DND-41 (cell line): ENCODE measurements around the gene PTPDC1.
A peak's percentile ranks its signal among the peaks of the same experiment; 100 is the strongest.

Source experiments
- ATAC-seq: fragments of 200-7000 bp; cut with Tn5 transposase; 3 replicates; pipeline ENCODE4 v1.9.1; 2021; ENCODE audit warnings: low read depth; ENCODE audit not compliant: insufficient read depth
- DNase-seq: peaks from one replicate; pipeline ENCODE4 v3.0.0-alpha.2; 2020
- H2AFZ ChIP-seq: 2 replicates; pipeline ENCODE4 v1.6.0; 2012; ENCODE audit warnings: low read depth, low read length
- H3K27ac ChIP-seq: 2 replicates; pipeline ENCODE4 v1.5.1; 2012; ENCODE audit warnings: low read length, inconsistent platforms
- H3K27me3 ChIP-seq: fragments of 200-600 bp; sonication (generic); 2 replicates; pipeline ENCODE4 v1.6.0; 2012; ENCODE audit warnings: low read length, mild to moderate bottlenecking, inconsistent platforms; ENCODE audit not compliant: insufficient read depth, poor library complexity
- H3K36me3 ChIP-seq: 2 replicates; pipeline ENCODE4 v1.5.1; 2012; ENCODE audit warnings: low read length, inconsistent platforms; ENCODE audit not compliant: insufficient read depth
- H3K4me1 ChIP-seq: 2 replicates; pipeline ENCODE4 v1.5.1; 2012; ENCODE audit warnings: mild to moderate bottlenecking, low read length; ENCODE audit not compliant: insufficient read depth
- H3K4me2 ChIP-seq: 2 replicates; pipeline ENCODE4 v1.6.0; 2012; ENCODE audit warnings: mild to moderate bottlenecking, moderate library complexity, low read length, inconsistent platforms; ENCODE audit not compliant: insufficient read depth
- H3K4me3 ChIP-seq, 2 experiments: fragments of 200-600 bp in 1 of 2; shearing (Covaris generic) in 1 of 2; 2 replicates each; pipeline ENCODE4 v1.5.1; 2012 to 2016; ENCODE audit warnings: inconsistent platforms in 2 of 2, low read length in 2 of 2, mild to moderate bottlenecking in 2 of 2, low read depth in 1 of 2, moderate library complexity in 1 of 2
- H3K79me2 ChIP-seq: 2 replicates; pipeline ENCODE4 v1.6.0; 2012; ENCODE audit warnings: low read length, inconsistent platforms; ENCODE audit not compliant: insufficient read depth
- H3K9ac ChIP-seq: 2 replicates; pipeline ENCODE4 v1.6.0; 2012; ENCODE audit warnings: low read depth, mild to moderate bottlenecking, inconsistent platforms, low read length, moderate library complexity
- H3K9me3 ChIP-seq: 2 replicates; pipeline ENCODE4 v1.5.1; 2012; ENCODE audit warnings: low read length, moderate library complexity, mild to moderate bottlenecking, inconsistent platforms; ENCODE audit not compliant: insufficient read depth, severe bottlenecking
- H4K20me1 ChIP-seq: 2 replicates; pipeline ENCODE4 v1.6.0; 2012; ENCODE audit warnings: low read length; ENCODE audit not compliant: insufficient read depth
- CTCF ChIP-seq: IDR thresholded peaks from 2 replicates; pipeline ENCODE4 v1.5.1; 2012; ENCODE audit warnings: borderline replicate concordance, low read length, moderate library complexity, mild to moderate bottlenecking; ENCODE audit not compliant: poor library complexity, severe bottlenecking; ENCODE audit errors: extremely low read depth
- EZH2 ChIP-seq: IDR thresholded peaks from 3 replicates; pipeline ENCODE4 v1.6.1; 2012; ENCODE audit warnings: borderline replicate concordance, low read depth, mild to moderate bottlenecking, moderate library complexity, low read length, inconsistent platforms; ENCODE audit not compliant: severe bottlenecking

PTPDC1 gene

GRCh38 chr9:94057918-94058317 lies 26.3 kb upstream of the PTPDC1 start:
- ATAC-seq: no peak
- H3K4me2 ChIP-seq: no peak overlapping the region

GRCh38 chr9:94061864-94062263 lies 22.4 kb upstream of the PTPDC1 start:
- ATAC-seq: no peak

More at GRCh38 chr9:94057918-94058317, 26.3 kb upstream of the PTPDC1 start:
- no peak overlapping the region for H3K9ac ChIP-seq
- no peaks in the 10 kb centered on the region for H4K20me1 ChIP-seq
- DNase-seq: no peak
- H2AFZ ChIP-seq: no peak overlapping the region
- no peaks in the 10 kb centered on the region; the same call in 1 of the 2 replicates for H3K36me3 ChIP-seq
- H3K4me3 ChIP-seq: no peak overlapping the region
- H3K9me3 ChIP-seq: no peaks in the 10 kb centered on the region
- TF ChIP-seq EZH2 (no peak), CTCF (no peak)
- H3K4me1 ChIP-seq: no peaks in the 10 kb centered on the region
- no peaks in the 10 kb centered on the region; the same call in 1 of the 2 replicates for H3K79me2 ChIP-seq
- no peaks in the 10 kb centered on the region for H3K27me3 ChIP-seq
- H3K27ac ChIP-seq: no peak overlapping the region

GRCh38 chr9:94065535-94065961 lies 18.7 kb upstream of the PTPDC1 start:
- peak; percentile 62 for DNase-seq
- Histone ChIP-seq H3K4me1 (no peaks in the 10 kb centered on the region), H3K27me3 (no peaks in the 10 kb centered on the region), H4K20me1 (no peaks in the 10 kb centered on the region), H3K4me2 (no peak overlapping the region), H3K27ac (no peak overlapping the region), H3K9ac (no peak overlapping the region), H3K79me2 (no peaks in the 10 kb centered on the region), H3K9me3 (no peaks in the 10 kb centered on the region), H2AFZ (0 out of 2 replicates have a peak overlapping the region, but pooled peaks have one; percentile 29), H3K4me3 (no peak overlapping the region), H3K36me3 (peaks cover 5% of the 10 kb centered on the region; the same call in 1 of the 2 replicates)
- peak; percentile 78 for TF ChIP-seq CTCF
- no peak for TF ChIP-seq EZH2
- ATAC-seq: peak; percentile 78

More at GRCh38 chr9:94061864-94062263, 22.4 kb upstream of the PTPDC1 start:
- no peak overlapping the region for H3K9ac ChIP-seq
- no peaks in the 10 kb centered on the region for H3K4me1 ChIP-seq
- H3K4me3 ChIP-seq: no peak overlapping the region
- no peak overlapping the region for H3K4me2 ChIP-seq
- TF ChIP-seq CTCF (no peak), EZH2 (no peak)
- no peaks in the 10 kb centered on the region for H3K27me3 ChIP-seq
- DNase-seq: no peak
- H3K9me3 ChIP-seq: no peaks in the 10 kb centered on the region
- H4K20me1 ChIP-seq: no peaks in the 10 kb centered on the region
- H2AFZ ChIP-seq: no peak overlapping the region
- H3K27ac ChIP-seq: no peak overlapping the region
- no peaks in the 10 kb centered on the region; the same call in 1 of the 2 replicates for H3K36me3 ChIP-seq
- no peaks in the 10 kb centered on the region for H3K79me2 ChIP-seq
